ENCODE results near the gene TMEM184A. TPM values are rescaled to one million over a fixed set of nuclear protein-coding genes. Genes with fewer than 3 reads are reported as not detected.
A peak's percentile ranks its signal among the peaks of the same experiment; 100 is the strongest.

TMEM184A gene
- total RNA-seq, 1 experiment from 2014 or later, result 16.5 TPM

- CTCF ChIA-PET, result interaction anchor here (0.6 kb wide), 1 partner anchor 86 kb away, joined by 3 read pairs; no protein-coding TSS in a partner anchor
- no peak for DNase-seq
- BruUV-seq (replicated peaks), result no TSS peak
- Mint-ChIP-seq H3K4me3 (ENCODE audit: unreplicated experiment) (no peak overlapping the region), H3K27me3 (ENCODE audit: insufficient read depth, unreplicated experiment) (peaks cover 10% of the 10 kb centered on the region), H3K4me1 (ENCODE audit: low read depth, unreplicated experiment) (peaks cover 21% of the 10 kb centered on the region), H3K27ac (ENCODE audit: unreplicated experiment) (no peak overlapping the region), H3K36me3 (ENCODE audit: insufficient read depth, unreplicated experiment) (no peaks in the 10 kb centered on the region), H3K9me3 (ENCODE audit: unreplicated experiment) (peaks cover 18% of the 10 kb centered on the region)
- POLR2A ChIA-PET, result no interaction called here
- Histone ChIP-seq H3K36me3 (ENCODE audit: control insufficient read depth, insufficient read depth, low read length) (no peaks in the 10 kb centered on the region), H3K4me3 (ENCODE audit: low read depth, low read length) (no peak overlapping the region), H3K4me1 (peaks cover 13% of the 10 kb centered on the region), H3K9me3 (no peaks in the 10 kb centered on the region), H3K27me3 (replicated peaks; ENCODE audit: control insufficient read depth, insufficient read depth, low read length) (no peaks in the 10 kb centered on the region)
- intact Hi-C loops (cut with micrococcal nuclease; ENCODE audit: unreplicated experiment), result loop anchor here (5.0 kb wide), 1 partner anchor 181 kb away; no protein-coding TSS in a partner anchor
- no peak for TF ChIP-seq CTCF (IDR thresholded peaks at IDR 0.05; ENCODE audit: insufficient read depth in 1 of 2, low read depth in 1 of 2, low read length in 1 of 2, severe bottlenecking in 1 of 2, unreplicated experiment in 1 of 2)
Measured at GRCh38 chr7:1576521-1577253, 20.7 kb upstream of the TMEM184A start.

GRCh38 chr7:1575809-1576208 is 19.8 kb upstream of the TMEM184A start:
- TF ChIP-seq CTCF (IDR thresholded peaks at IDR 0.05; ENCODE audit: insufficient read depth in 1 of 2, low read depth in 1 of 2, low read length in 1 of 2, severe bottlenecking in 1 of 2, unreplicated experiment in 1 of 2), result no peak
- DNase-seq, result no peak
- POLR2A ChIA-PET, result interaction anchor here (0.7 kb wide), 1 partner anchor 160 kb away, joined by 3 read pairs; no protein-coding TSS in a partner anchor
- intact Hi-C loops (cut with micrococcal nuclease; ENCODE audit: unreplicated experiment), result loop anchor here (5.0 kb wide), 1 partner anchor 181 kb away; no protein-coding TSS in a partner anchor
- Histone ChIP-seq H3K4me3 (ENCODE audit: low read depth, low read length) (no peak overlapping the region), H3K36me3 (ENCODE audit: control insufficient read depth, insufficient read depth, low read length) (no peaks in the 10 kb centered on the region), H3K27me3 (replicated peaks; ENCODE audit: control insufficient read depth, insufficient read depth, low read length) (no peaks in the 10 kb centered on the region), H3K9me3 (no peaks in the 10 kb centered on the region), H3K4me1 (peaks cover 22% of the 10 kb centered on the region)
- Mint-ChIP-seq H3K36me3 (ENCODE audit: insufficient read depth, unreplicated experiment) (peaks cover 3% of the 10 kb centered on the region), H3K27me3 (ENCODE audit: insufficient read depth, unreplicated experiment) (peaks cover 10% of the 10 kb centered on the region), H3K9me3 (ENCODE audit: unreplicated experiment) (peaks cover 18% of the 10 kb centered on the region), H3K4me1 (ENCODE audit: low read depth, unreplicated experiment) (peaks cover 21% of the 10 kb centered on the region), H3K4me3 (ENCODE audit: unreplicated experiment) (no peak overlapping the region), H3K27ac (ENCODE audit: unreplicated experiment) (no peak overlapping the region)
- no TSS peak for BruUV-seq (replicated peaks)
- CTCF ChIA-PET, result no interaction called here

GRCh38 chr7:1572111-1572822 is 16.3 kb upstream of the TMEM184A start:
- no peak for DNase-seq
- no peaks in the 10 kb centered on the region for H3K36me3 ChIP-seq (ENCODE audit: control insufficient read depth, insufficient read depth, low read length)
- peak overlapping the region; percentile 9 for H3K27ac Mint-ChIP-seq (ENCODE audit: unreplicated experiment)
- peaks cover 18% of the 10 kb centered on the region for H3K4me1 Mint-ChIP-seq (ENCODE audit: low read depth, unreplicated experiment)
- H3K27me3 Mint-ChIP-seq (ENCODE audit: insufficient read depth, unreplicated experiment), result no peaks in the 10 kb centered on the region
- BruUV-seq (replicated peaks), result no TSS peak
- no peaks in the 10 kb centered on the region for H3K27me3 ChIP-seq (replicated peaks; ENCODE audit: control insufficient read depth, insufficient read depth, low read length)
- H3K4me3 ChIP-seq (ENCODE audit: low read depth, low read length), result no peak overlapping the region
- peaks cover 12% of the 10 kb centered on the region for H3K36me3 Mint-ChIP-seq (ENCODE audit: insufficient read depth, unreplicated experiment)
- CTCF ChIA-PET, result no interaction called here
- intact Hi-C loops (cut with micrococcal nuclease; ENCODE audit: unreplicated experiment), result no loop called here
- POLR2A ChIA-PET, result no interaction called here
- peak overlapping the region; percentile 78 for H3K4me3 Mint-ChIP-seq (ENCODE audit: unreplicated experiment)
- no peak for TF ChIP-seq CTCF (IDR thresholded peaks at IDR 0.05; ENCODE audit: insufficient read depth in 1 of 2, low read depth in 1 of 2, low read length in 1 of 2, severe bottlenecking in 1 of 2, unreplicated experiment in 1 of 2)
- H3K9me3 ChIP-seq, result no peaks in the 10 kb centered on the region
- peaks cover 20% of the 10 kb centered on the region for H3K4me1 ChIP-seq
- peaks cover 2% of the 10 kb centered on the region for H3K9me3 Mint-ChIP-seq (ENCODE audit: unreplicated experiment)

Measured in Caco-2 (cell line).